CD4-positive, alpha-beta T cell (primary cell): ENCODE measurements around the gene TCFL5. TPM values are rescaled to one million over a fixed set of nuclear protein-coding genes. Genes with fewer than 3 reads are reported as not detected.

ENCODE experiments used
- ATAC-seq: fragments of 200-7000 bp; cut with Tn5 transposase; one replicate; pipeline ENCODE4 v1.10.0; 2022; ENCODE audit warnings: mild to moderate bottlenecking; ENCODE audit not compliant: poor library complexity
- CTCF ChIA-PET: fragments of 350-600 bp; sonication (Branson Sonifier 250); formaldehyde crosslinking; loops from one replicate; lab custom pipeline; 2021; ENCODE audit warnings: antibody characterized with exemption, inconsistent platforms; lab: Charles Lee
- POLR2A ChIA-PET: fragments of 350-600 bp; sonication (Branson Sonifier 250); formaldehyde crosslinking; loops from one replicate; lab custom pipeline; 2021; ENCODE audit warnings: antibody characterized with exemption, inconsistent platforms; lab: Charles Lee
- DNase-seq, 14 experiments: peaks; one replicate each; pipeline ENCODE4 v3.0.0-alpha.2; 2013 to 2020; ENCODE audit warnings: mixed read lengths in 2 of 14
- H3K27ac ChIP-seq, 2 donors: one replicate each; pipeline versions ENCODE4 v1.5.1 to v1.7.0; 2013; ENCODE audit warnings: low read length in 2 of 2, low read depth in 1 of 2, mild to moderate bottlenecking in 1 of 2
- H3K27me3 ChIP-seq, 2 experiments: 1 replicate in 1 of 2; 2 replicates in 1 of 2; pipeline versions ENCODE4 v1.6.1 to v1.7.0; 2013; ENCODE audit warnings: low read length in 2 of 2, control low read depth in 1 of 2, mild to moderate bottlenecking in 1 of 2, moderate library complexity in 1 of 2; ENCODE audit not compliant: insufficient read depth in 2 of 2, control insufficient read depth in 1 of 2
- H3K36me3 ChIP-seq: one replicate; pipeline ENCODE4 v1.6.1; 2013; ENCODE audit warnings: low read length, control low read depth; ENCODE audit not compliant: insufficient read depth
- H3K4me1 ChIP-seq: one replicate; pipeline ENCODE4 v1.6.1; 2013; ENCODE audit warnings: low read length, control low read depth; ENCODE audit not compliant: insufficient read depth
- H3K4me3 ChIP-seq: one replicate; pipeline ENCODE4 v1.5.1; 2013; ENCODE audit warnings: mild to moderate bottlenecking, low read length, moderate library complexity
- H3K9me3 ChIP-seq, 2 experiments: 1 replicate in 1 of 2; 2 replicates in 1 of 2; pipeline versions ENCODE4 v1.6.1 to v1.7.0; 2013; ENCODE audit warnings: low read length in 2 of 2, mild to moderate bottlenecking in 2 of 2, control low read depth in 1 of 2, moderate library complexity in 1 of 2; ENCODE audit not compliant: control insufficient read depth in 1 of 2, insufficient read depth in 1 of 2
- H3K27ac Mint-ChIP-seq: one replicate; pipeline ENCODE4 v1.8.0; 2020; ENCODE audit warnings: mixed read lengths
- H3K27me3 Mint-ChIP-seq: one replicate; pipeline ENCODE4 v1.8.0; 2021; ENCODE audit warnings: mixed read lengths
- H3K36me3 Mint-ChIP-seq: one replicate; pipeline ENCODE4 v1.8.0; 2021; ENCODE audit warnings: low read depth, mixed read lengths
- H3K4me1 Mint-ChIP-seq: one replicate; pipeline ENCODE4 v1.8.0; 2021; ENCODE audit warnings: low read depth, mixed read lengths
- H3K4me3 Mint-ChIP-seq: one replicate; pipeline ENCODE4 v1.8.0; 2020; ENCODE audit warnings: mild to moderate bottlenecking, mixed read lengths
- H3K9me3 Mint-ChIP-seq: one replicate; pipeline ENCODE4 v1.8.0; 2020; ENCODE audit warnings: mixed read lengths
- CTCF ChIP-seq: fragments of 200-600 bp; IDR thresholded peaks from one replicate; pipeline ENCODE4 v1.8.0; 2022; ENCODE audit warnings: antibody characterized with exemption, mild to moderate bottlenecking
- intact Hi-C, 2 experiments: fragments of 100-400 bp; cut with DNase I in 1 of 2; cut with micrococcal nuclease in 1 of 2; formaldehyde crosslinking; loops; one replicate each; pipeline versions ENCODE4 v1.15.1 to v1.9.0; 2023 to 2025; cut with DNase I, micrococcal nuclease
- total RNA-seq, 174 experiments: library from RNA in 2 of 174; stranded (reverse) in 2 of 174; gene quantifications; one replicate each; pipeline ENCODE4 v1.2.3 and lab custom pipeline; 2021 to 2026

The TCFL5 gene
- total RNA-seq, 2 experiments from 2014 or later: 5.9 to 6.3 TPM

GRCh38 chr20:62884556-62884955, 22.9 kb upstream of the TCFL5 start:
- no peak for ATAC-seq
- Mint-ChIP-seq H3K27ac (peak overlapping the region; percentile 12), H3K36me3 (peaks cover 43% of the 10 kb centered on the region), H3K27me3 (no peaks in the 10 kb centered on the region), H3K9me3 (no peaks in the 10 kb centered on the region), H3K4me1 (peaks cover 14% of the 10 kb centered on the region), H3K4me3 (no peak overlapping the region)
- Histone ChIP-seq H3K4me1 (peaks cover 23% of the 10 kb centered on the region), H3K36me3 (peaks cover 48% of the 10 kb centered on the region), H3K27ac (no peak overlapping the region), H3K9me3 (no peaks in the 10 kb centered on the region), H3K27me3 (no peaks in the 10 kb centered on the region), H3K4me3 (no peak overlapping the region)
- ChIA-PET CTCF (no interaction called here), POLR2A (no interaction called here)
- TF ChIP-seq CTCF: no peak
- DNase-seq: no peak
- intact Hi-C loops: no loop called here

- H3K4me1 Mint-ChIP-seq: peaks cover 17% of the 10 kb centered on the region
- TF ChIP-seq CTCF: no peak
- no peak overlapping the region for H3K4me3 Mint-ChIP-seq
- Histone ChIP-seq H3K9me3 (no peaks in the 10 kb centered on the region), H3K4me1 (peaks cover 12% of the 10 kb centered on the region), H3K36me3 (peaks cover 31% of the 10 kb centered on the region), H3K4me3 (no peak overlapping the region), H3K27ac (no peak overlapping the region), H3K27me3 (no peaks in the 10 kb centered on the region)
- H3K27me3 Mint-ChIP-seq: no peaks in the 10 kb centered on the region
- CTCF ChIA-PET: no interaction called here
- POLR2A ChIA-PET: no interaction called here
- ATAC-seq (no peak), DNase-seq (no peak)
- no peak overlapping the region for H3K27ac Mint-ChIP-seq
- intact Hi-C loops: no loop called here
- peaks cover 33% of the 10 kb centered on the region for H3K36me3 Mint-ChIP-seq
- H3K9me3 Mint-ChIP-seq: no peaks in the 10 kb centered on the region
Observed at GRCh38 chr20:62882426-62882825, 20.8 kb upstream of the TCFL5 start.

GRCh38 chr20:62881662-62882395, 20.2 kb upstream of the TCFL5 start:
- H3K27me3 Mint-ChIP-seq: no peaks in the 10 kb centered on the region
- ChIA-PET POLR2A (interaction anchor here (0.8 kb wide), 1 partner anchor 9 kb away, joined by 3 read pairs; no protein-coding TSS in a partner anchor), CTCF (no interaction called here)
- TF ChIP-seq CTCF: no peak
- intact Hi-C loops: no loop called here
- H3K9me3 Mint-ChIP-seq: no peaks in the 10 kb centered on the region
- ATAC-seq (no peak), DNase-seq (no peak)
- H3K4me1 ChIP-seq: peaks cover 14% of the 10 kb centered on the region
- H3K4me1 Mint-ChIP-seq: peaks cover 11% of the 10 kb centered on the region
- peaks cover 28% of the 10 kb centered on the region for H3K36me3 ChIP-seq
- H3K4me3 Mint-ChIP-seq: no peak overlapping the region
- no peak overlapping the region for H3K27ac ChIP-seq
- no peak overlapping the region for H3K27ac Mint-ChIP-seq
- no peak overlapping the region for H3K4me3 ChIP-seq
- H3K9me3 ChIP-seq: no peaks in the 10 kb centered on the region
- H3K27me3 ChIP-seq: no peaks in the 10 kb centered on the region
- H3K36me3 Mint-ChIP-seq: peaks cover 27% of the 10 kb centered on the region
